ENCODE results near the gene AMPD2. TPM values are rescaled to one million over a fixed set of nuclear protein-coding genes. Genes with fewer than 3 reads are reported as not detected.

The AMPD2 gene
- polyA plus RNA-seq, 1 donor (not counting 4 experiments of a cell fraction or from before 2014, with no cell fraction given): 17.6 TPM

- dilution Hi-C loops (cut with MboI; ENCODE audit: extremely low pct_ligation_motif_present, low sequenced_read_pairs): no loop called here
Measured at GRCh38 chr1:109629372-109630030, 9.9 kb downstream of the AMPD2 start.

GRCh38 chr1:109630081-109630897 lies 10.7 kb downstream of the AMPD2 start:
- no peak for TF ChIP-seq EZH2 (IDR thresholded peaks at IDR 0.05; ENCODE audit: low read length)
- TF ChIP-seq CTCF (optimal IDR thresholded peaks at IDR 0.05 in 1 of 3, IDR thresholded peaks at IDR 0.05 in 1 of 3, conservative IDR thresholded peaks at IDR 0.05 in 1 of 3; ENCODE audit: extremely low read depth in 1 of 3, insufficient read depth in 2 of 3, low read length in 3 of 3): peak in 2 of 3 experiments; percentile 15 to 56
- H4K20me1 ChIP-seq (ENCODE audit: control insufficient read depth, extremely low read depth, insufficient read depth, low read length): no peaks in the 10 kb centered on the region
- H3K4me1 ChIP-seq (ENCODE audit: control insufficient read depth, extremely low read depth, insufficient read depth, low read length): no peaks in the 10 kb centered on the region
- no peak overlapping the region for H2AFZ ChIP-seq (ENCODE audit: control insufficient read depth, low read length)
- dilution Hi-C loops (cut with MboI; ENCODE audit: extremely low pct_ligation_motif_present, low sequenced_read_pairs): no loop called here
- H3K4me3 ChIP-seq (ENCODE audit: control insufficient read depth in 2 of 3, extremely low read depth in 1 of 3, insufficient read depth in 2 of 3, low read depth in 1 of 3, low read length in 3 of 3): no peak overlapping the region
- H3K27ac ChIP-seq (ENCODE audit: control insufficient read depth, insufficient read depth, low read length): no peak overlapping the region
- no peaks in the 10 kb centered on the region for H3K9me3 ChIP-seq (ENCODE audit: control insufficient read depth, low read depth, low read length)
- H3K36me3 ChIP-seq (ENCODE audit: control insufficient read depth in 2 of 2, extremely low read depth in 1 of 2, insufficient read depth in 2 of 2, low read length in 2 of 2): peaks cover 11 to 25% of the 10 kb centered on the region in 2 experiments
- FAIRE-seq (no peak), DNase-seq (ENCODE audit: low read depth, low spot score) (no peak)
- no peaks in the 10 kb centered on the region for H3K79me2 ChIP-seq (ENCODE audit: control insufficient read depth, insufficient read depth, low read length)
- H3K9ac ChIP-seq (ENCODE audit: control insufficient read depth, extremely low read depth, insufficient read depth, low read length): no peak overlapping the region
- H3K9me1 ChIP-seq (ENCODE audit: control insufficient read depth, extremely low read depth, insufficient read depth, low read length): no peaks in the 10 kb centered on the region
- H3K27me3 ChIP-seq (ENCODE audit: control insufficient read depth, extremely low read depth, insufficient read depth, low read length): no peaks in the 10 kb centered on the region
- H3K4me2 ChIP-seq (ENCODE audit: control insufficient read depth, extremely low read depth, insufficient read depth, low read depth, low read length): no peak overlapping the region

More at GRCh38 chr1:109629372-109630030, 9.9 kb downstream of the AMPD2 start:
- Histone ChIP-seq H4K20me1 (ENCODE audit: control insufficient read depth, extremely low read depth, insufficient read depth, low read length) (no peaks in the 10 kb centered on the region), H2AFZ (ENCODE audit: control insufficient read depth, low read length) (no peak overlapping the region), H3K27ac (ENCODE audit: control insufficient read depth, insufficient read depth, low read length) (no peak overlapping the region), H3K4me3 (ENCODE audit: control insufficient read depth in 2 of 3, extremely low read depth in 1 of 3, insufficient read depth in 2 of 3, low read depth in 1 of 3, low read length in 3 of 3) (no peak overlapping the region), H3K9ac (ENCODE audit: control insufficient read depth, extremely low read depth, insufficient read depth, low read length) (no peak overlapping the region), H3K27me3 (ENCODE audit: control insufficient read depth, extremely low read depth, insufficient read depth, low read length) (no peaks in the 10 kb centered on the region), H3K79me2 (ENCODE audit: control insufficient read depth, insufficient read depth, low read length) (peaks cover 5% of the 10 kb centered on the region), H3K9me1 (ENCODE audit: control insufficient read depth, extremely low read depth, insufficient read depth, low read length) (no peaks in the 10 kb centered on the region), H3K36me3 (ENCODE audit: control insufficient read depth in 2 of 2, extremely low read depth in 1 of 2, insufficient read depth in 2 of 2, low read length in 2 of 2) (peaks cover 11 to 25% of the 10 kb centered on the region in 2 experiments), H3K4me1 (ENCODE audit: control insufficient read depth, extremely low read depth, insufficient read depth, low read length) (no peaks in the 10 kb centered on the region), H3K4me2 (ENCODE audit: control insufficient read depth, extremely low read depth, insufficient read depth, low read depth, low read length) (no peak overlapping the region), H3K9me3 (ENCODE audit: control insufficient read depth, low read depth, low read length) (no peaks in the 10 kb centered on the region)
- TF ChIP-seq CTCF (optimal IDR thresholded peaks at IDR 0.05 in 1 of 3, IDR thresholded peaks at IDR 0.05 in 1 of 3, conservative IDR thresholded peaks at IDR 0.05 in 1 of 3; ENCODE audit: extremely low read depth in 1 of 3, insufficient read depth in 2 of 3, low read length in 3 of 3) (no peak), EZH2 (IDR thresholded peaks at IDR 0.05; ENCODE audit: low read length) (no peak)
- no peak for FAIRE-seq
- no peak for DNase-seq (ENCODE audit: low read depth, low spot score)
